NCI-H345 treated with DMSO at 0.1 percent for 48 hours (cell line): Measurements from ENCODE around the gene ZNF888.
A peak's percentile ranks its signal among the peaks of the same experiment; 100 is the strongest.
"Not testable (repeated sequence)": the region's sequence is repeated elsewhere in the genome, so short reads cannot be mapped to it uniquely, and the experiment has no call there.

Experiments used
- DNase-seq: peaks from one replicate; lab custom pipeline; 2025; ENCODE audit not compliant: unreplicated experiment; lab: John Stamatoyannopoulos, UW

Gene ZNF888

GRCh38 chr19:52922841-52923777, at the start of gene ZNF888:
Gene ZNF888 (minus strand): TSS chr19:52923428. CDS start chr19:52917873, 5,555 bp downstream.
- DNase-seq = peak; percentile 38

DNA sequence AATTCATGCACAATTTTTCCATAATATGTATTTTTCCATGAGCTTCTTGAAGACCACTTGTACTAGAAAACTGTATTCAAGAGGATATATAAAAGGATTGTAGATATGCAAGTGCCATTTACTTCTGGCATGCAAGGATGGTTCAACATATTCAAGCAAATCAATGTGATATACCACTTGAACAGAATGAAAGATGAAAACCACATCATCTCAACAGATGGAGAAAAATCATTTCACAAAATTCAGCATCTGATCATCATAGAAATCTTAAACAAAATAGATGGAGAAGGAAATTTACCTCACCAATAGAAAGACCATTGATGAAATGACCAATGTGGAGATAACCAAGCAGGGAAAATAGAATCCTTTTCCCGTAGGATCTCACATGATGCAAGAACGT, 44.5 kb upstream of the ZNF888 start:
- DNase-seq = no peak

DNA sequence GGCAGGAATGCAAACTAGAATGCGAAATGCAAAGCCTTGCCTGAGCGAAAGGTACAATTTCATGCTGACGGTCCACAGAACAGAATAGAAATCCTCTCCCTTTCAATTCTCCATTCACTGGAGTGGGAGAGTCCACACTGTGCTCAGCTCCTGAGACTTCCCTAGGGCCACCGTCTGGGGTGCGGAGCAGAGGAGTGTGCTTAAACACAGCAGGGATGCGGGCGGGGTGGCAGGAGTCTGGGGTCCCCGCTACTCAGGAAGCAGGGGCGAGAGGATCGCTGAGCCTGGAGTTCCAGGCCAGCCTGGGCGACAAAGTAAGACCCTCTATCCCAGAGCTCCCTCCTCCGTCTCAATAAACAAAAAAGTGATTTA, 40.0 kb upstream of the ZNF888 start:
- no peak for DNase-seq

DNA sequence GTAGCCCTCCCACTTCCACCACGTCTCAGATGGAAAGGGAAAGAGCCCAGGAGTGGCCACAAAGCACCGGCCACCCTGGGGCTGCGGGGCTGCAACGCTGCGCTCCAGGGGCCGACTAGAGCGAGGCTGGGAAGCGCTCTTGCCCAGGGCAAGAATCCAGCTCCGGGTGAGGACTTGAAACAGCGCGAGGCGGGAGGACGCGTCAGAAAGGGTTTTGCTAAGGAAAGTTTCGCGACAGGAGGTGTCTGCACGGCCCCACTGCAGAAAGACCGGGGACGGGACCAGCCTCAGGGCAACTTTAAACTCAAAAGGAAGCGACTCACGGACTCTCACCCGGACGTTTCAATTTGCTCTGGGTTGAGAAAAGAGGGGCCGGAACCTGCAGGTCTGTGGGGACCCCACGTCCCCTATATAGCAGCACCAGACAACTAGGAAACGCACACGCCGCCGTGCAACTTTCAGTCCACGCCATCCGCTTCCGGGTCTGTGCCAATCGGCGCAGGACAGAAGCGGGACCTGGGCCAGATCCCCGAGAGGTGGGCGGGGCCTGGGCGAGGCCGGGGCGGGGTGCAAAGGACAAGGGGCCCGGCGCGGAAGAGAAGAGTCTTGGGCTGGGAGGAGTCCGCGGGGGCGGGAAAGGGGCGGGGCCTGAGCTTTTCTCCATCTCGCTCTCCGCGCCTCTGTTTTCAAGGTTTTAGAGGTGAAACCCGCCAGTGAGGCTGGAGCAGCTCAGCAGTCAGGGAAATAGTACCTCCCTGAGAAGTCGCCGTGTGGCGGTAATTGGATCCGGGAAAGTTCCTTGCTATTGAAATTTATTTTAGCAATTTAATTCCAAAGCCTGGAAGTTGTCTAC, 39.4 kb upstream of the ZNF888 start, which contains the start of gene ZNF816:
TSS of gene ZNF816 (minus strand) at position 488 of the 853 bp plus-strand sequence. CDS start 6,792 bp downstream, outside the sequence.
- peak; percentile 79 for DNase-seq

GRCh38 chr19:52961981-52962380, 38.8 kb upstream of the ZNF888 start:
- DNase-seq = no peak

DNA sequence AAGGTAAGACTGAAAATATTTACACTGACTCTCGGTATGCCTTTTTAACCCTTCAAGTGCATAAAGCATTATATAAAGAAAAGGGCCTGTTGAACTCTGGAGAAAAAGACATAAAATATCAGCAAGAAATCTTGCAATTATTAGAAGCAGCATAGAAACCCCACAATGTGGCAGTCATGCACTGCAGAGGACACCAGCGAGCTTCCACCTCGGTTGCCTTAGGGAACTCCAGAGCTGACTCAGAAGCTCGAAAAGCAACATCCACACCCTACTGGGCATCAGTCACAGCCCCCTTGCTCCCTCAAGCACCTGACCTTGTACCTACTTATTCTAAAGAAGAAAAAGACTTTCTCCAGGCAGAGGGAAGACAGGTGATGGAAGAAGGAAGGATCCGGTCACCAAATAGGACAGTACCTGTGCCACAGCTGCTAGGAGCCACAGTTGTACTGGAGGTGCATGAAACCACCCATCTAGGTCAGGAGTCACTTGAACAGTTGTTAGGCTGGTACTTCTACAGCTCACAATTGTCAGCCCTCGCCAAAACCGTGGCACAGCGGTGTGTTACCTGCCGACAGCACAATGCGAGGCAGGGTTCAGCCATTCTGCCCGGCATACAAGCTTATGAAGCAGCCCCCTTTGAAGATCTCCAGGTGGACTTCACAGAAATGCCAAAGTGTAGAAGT, 36.5 kb upstream of the ZNF888 start:
- DNase-seq = no peak

DNA sequence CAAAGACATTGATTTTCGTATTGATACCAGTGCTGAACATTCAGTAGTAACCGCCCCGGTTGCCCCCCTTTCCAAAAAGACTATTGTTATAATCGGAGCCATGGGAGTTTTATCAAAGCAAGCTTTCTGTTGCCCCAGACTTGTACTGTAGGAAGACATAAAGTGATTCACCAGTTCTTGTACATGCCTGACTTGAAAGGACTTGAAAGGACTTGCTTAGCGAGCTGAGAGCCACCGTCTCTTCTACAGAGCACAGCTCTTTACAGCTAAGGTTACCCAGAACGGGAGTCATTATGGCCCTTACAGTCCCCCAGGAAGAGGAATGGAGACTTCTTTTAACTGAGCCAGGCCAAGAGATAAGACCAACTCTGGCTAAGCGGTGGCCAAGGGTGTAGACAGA, 34.4 kb upstream of the ZNF888 start:
- no peak for DNase-seq

GRCh38 chr19:52956917-52957316, 33.7 kb upstream of the ZNF888 start:
- no peak for DNase-seq

GRCh38 chr19:52949422-52949821, 26.2 kb upstream of the ZNF888 start:
- no peak for DNase-seq

- no peak for DNase-seq
These were observed 25.0 kb upstream of the ZNF888 start for GRCh38 chr19:52948025-52948770.

GRCh38 chr19:52946322-52947310, 23.4 kb upstream of the ZNF888 start:
- DNase-seq = no peak

- DNase-seq = no peak
These were observed 22.6 kb upstream of the ZNF888 start for GRCh38 chr19:52945652-52946321.

DNA sequence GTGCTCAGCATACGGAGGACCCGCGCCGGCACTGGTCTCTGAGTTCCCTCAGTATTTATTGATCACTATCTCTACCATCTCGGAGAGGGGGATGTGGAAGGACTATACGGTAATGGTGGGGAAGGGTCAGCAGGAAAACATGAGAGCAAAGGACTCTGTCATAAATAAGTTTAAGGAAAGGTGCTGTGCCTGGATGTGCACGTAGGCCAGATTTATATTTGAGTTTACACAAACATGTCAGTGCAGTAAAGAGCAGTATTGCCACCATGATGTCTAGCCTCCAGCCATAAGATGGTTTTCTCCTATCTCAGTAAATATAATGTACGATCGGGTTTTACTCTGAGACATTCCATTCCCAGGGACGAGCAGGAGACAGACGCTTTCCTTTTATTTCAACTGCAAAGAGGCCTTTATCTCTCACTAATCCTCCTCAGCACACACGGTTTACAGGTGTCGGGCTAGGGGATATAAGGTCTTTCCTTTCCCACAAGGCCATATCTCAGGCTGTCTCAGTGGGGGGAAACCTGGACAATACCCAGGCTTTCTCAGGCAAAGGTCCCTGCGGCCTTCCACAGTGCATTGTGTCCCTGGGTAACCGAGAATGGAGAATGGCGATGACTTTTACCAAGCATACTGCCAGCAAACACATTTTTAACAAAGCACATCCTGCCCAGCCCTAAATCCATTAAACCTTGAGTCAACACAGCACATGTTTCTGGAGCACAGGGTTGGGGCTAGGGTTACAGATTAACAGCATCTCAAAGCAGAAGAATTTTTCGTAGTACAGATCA, 21.7 kb upstream of the ZNF888 start:
- DNase-seq = not testable (repeated sequence)

GRCh38 chr19:52943884-52944643, 20.8 kb upstream of the ZNF888 start:
- DNase-seq = no peak

- no peak for DNase-seq
These were observed 20.1 kb upstream of the ZNF888 start for GRCh38 chr19:52943134-52943883.

DNA sequence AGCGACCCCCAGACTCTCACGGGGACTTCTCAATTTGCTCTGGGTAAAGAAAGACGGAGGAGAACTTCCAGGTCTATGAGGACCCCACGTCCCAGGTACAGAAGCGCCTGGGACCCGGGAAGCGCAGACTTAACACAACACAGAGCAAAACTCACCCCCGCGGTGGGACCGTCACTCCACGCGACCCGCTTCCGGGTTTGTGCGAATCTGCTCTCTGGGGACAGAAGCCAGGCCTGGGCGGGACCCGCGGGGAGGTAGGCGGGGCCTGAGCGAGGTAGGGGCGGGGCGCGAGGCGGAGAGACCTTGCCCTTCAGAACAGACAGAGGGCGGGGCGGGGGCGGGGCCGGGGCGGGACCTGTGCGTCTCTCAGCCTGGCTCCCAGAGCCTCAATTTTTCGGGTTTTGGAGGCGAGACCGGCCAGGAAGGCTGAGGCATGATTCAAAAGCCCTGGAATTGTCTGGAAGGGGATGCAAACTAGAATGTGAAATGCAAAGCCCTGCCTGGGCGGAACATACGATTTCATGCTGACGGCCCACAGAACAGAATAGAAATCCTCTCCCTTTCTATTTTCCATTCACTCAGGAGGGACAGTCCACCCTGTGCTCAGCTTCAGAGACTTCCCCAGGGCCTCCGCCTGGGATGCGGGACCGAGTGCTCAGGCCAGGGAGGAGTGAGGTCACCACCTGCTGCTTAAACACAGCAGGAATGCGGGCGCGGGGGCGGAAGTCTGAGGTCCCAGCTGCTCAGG, 19.3 kb upstream of the ZNF888 start:
- DNase-seq = peak; percentile 20
